ENCODE data around the gene ARMH3.

DNA sequence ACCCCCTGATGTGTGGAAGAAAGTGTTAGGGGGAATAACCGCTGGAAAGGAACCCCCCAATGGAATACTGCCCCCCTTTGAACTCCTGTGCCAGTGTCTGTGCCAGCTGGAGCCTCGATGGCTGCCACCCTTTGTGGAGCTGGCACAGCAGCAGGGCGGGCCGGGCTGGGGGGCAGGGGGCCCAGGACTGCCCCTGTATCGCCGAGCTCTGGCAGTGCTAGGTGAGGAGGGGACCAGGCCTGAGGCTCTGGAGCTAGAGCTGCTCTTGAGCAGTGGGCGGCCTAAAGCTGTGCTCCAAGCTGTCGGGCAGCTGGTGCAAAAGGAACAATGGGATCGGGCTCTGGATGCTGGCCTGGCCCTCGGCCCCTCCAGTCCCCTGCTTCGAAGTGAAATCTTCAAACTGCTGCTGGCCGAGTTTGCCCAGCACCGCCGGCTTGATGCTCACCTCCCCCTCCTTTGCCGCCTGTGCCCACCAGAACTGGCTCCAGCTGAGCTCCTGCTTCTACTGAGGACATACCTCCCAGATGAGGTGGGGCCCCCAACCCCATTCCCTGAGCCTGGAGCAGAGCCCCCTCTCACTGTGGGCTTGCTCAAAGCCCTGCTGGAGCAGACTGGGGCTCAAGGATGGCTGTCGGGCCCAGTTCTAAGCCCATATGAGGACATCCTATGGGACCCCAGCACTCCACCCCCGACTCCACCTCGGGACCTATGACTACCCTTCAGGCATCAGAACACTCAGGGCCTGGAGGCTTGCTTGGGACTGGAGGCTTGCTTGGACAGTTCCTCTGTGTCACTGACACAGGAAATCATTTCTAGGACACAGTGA lies 11.3 kb upstream of the ARMH3 start:
- TF ChIP-seq, protein P1, sequence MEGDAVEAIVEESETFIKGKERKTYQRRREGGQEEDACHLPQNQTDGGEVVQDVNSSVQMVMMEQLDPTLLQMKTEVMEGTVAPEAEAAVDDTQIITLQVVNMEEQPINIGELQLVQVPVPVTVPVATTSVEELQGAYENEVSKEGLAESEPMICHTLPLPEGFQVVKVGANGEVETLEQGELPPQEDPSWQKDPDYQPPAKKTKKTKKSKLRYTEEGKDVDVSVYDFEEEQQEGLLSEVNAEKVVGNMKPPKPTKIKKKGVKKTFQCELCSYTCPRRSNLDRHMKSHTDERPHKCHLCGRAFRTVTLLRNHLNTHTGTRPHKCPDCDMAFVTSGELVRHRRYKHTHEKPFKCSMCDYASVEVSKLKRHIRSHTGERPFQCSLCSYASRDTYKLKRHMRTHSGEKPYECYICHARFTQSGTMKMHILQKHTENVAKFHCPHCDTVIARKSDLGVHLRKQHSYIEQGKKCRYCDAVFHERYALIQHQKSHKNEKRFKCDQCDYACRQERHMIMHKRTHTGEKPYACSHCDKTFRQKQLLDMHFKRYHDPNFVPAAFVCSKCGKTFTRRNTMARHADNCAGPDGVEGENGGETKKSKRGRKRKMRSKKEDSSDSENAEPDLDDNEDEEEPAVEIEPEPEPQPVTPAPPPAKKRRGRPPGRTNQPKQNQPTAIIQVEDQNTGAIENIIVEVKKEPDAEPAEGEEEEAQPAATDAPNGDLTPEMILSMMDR (IDR thresholded peaks at IDR 0.05) = no peak
- no peak for TF ChIP-seq ZNF121 (CRISPR knock-in tag; IDR thresholded peaks at IDR 0.05)
- no peak for TF ChIP-seq CBFB (CRISPR knock-in tag; IDR thresholded peaks at IDR 0.05; ENCODE audit: low read depth)
- TF ChIP-seq ZNF138 (CRISPR knock-in tag; conservative IDR thresholded peaks at IDR 0.05) = no peak
- TF ChIP-seq, protein P2, sequence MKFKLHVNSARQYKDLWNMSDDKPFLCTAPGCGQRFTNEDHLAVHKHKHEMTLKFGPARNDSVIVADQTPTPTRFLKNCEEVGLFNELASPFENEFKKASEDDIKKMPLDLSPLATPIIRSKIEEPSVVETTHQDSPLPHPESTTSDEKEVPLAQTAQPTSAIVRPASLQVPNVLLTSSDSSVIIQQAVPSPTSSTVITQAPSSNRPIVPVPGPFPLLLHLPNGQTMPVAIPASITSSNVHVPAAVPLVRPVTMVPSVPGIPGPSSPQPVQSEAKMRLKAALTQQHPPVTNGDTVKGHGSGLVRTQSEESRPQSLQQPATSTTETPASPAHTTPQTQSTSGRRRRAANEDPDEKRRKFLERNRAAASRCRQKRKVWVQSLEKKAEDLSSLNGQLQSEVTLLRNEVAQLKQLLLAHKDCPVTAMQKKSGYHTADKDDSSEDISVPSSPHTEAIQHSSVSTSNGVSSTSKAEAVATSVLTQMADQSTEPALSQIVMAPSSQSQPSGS (CRISPR knock-in tag; IDR thresholded peaks at IDR 0.05; ENCODE audit: borderline replicate concordance, low read depth) = no peak
- TF ChIP-seq, protein P3, sequence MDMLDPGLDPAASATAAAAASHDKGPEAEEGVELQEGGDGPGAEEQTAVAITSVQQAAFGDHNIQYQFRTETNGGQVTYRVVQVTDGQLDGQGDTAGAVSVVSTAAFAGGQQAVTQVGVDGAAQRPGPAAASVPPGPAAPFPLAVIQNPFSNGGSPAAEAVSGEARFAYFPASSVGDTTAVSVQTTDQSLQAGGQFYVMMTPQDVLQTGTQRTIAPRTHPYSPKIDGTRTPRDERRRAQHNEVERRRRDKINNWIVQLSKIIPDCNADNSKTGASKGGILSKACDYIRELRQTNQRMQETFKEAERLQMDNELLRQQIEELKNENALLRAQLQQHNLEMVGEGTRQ (CRISPR knock-in tag; IDR thresholded peaks at IDR 0.05) = no peak
- TF ChIP-seq, protein P4, sequence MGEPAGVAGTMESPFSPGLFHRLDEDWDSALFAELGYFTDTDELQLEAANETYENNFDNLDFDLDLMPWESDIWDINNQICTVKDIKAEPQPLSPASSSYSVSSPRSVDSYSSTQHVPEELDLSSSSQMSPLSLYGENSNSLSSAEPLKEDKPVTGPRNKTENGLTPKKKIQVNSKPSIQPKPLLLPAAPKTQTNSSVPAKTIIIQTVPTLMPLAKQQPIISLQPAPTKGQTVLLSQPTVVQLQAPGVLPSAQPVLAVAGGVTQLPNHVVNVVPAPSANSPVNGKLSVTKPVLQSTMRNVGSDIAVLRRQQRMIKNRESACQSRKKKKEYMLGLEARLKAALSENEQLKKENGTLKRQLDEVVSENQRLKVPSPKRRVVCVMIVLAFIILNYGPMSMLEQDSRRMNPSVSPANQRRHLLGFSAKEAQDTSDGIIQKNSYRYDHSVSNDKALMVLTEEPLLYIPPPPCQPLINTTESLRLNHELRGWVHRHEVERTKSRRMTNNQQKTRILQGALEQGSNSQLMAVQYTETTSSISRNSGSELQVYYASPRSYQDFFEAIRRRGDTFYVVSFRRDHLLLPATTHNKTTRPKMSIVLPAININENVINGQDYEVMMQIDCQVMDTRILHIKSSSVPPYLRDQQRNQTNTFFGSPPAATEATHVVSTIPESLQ (CRISPR knock-in tag; IDR thresholded peaks at IDR 0.05) = no peak
- no peak for TF ChIP-seq KAT7 (CRISPR knock-in tag; IDR thresholded peaks at IDR 0.05; ENCODE audit: borderline replicate concordance)
- no peak for TF ChIP-seq FOXJ3 (CRISPR knock-in tag; IDR thresholded peaks at IDR 0.05; ENCODE audit: borderline replicate concordance)
- TF ChIP-seq ZBTB21 (CRISPR knock-in tag; IDR thresholded peaks at IDR 0.05; ENCODE audit: borderline replicate concordance) = no peak
- TF ChIP-seq JUN (CRISPR knock-in tag; IDR thresholded peaks at IDR 0.05) = no peak
- TF ChIP-seq, protein P5, sequence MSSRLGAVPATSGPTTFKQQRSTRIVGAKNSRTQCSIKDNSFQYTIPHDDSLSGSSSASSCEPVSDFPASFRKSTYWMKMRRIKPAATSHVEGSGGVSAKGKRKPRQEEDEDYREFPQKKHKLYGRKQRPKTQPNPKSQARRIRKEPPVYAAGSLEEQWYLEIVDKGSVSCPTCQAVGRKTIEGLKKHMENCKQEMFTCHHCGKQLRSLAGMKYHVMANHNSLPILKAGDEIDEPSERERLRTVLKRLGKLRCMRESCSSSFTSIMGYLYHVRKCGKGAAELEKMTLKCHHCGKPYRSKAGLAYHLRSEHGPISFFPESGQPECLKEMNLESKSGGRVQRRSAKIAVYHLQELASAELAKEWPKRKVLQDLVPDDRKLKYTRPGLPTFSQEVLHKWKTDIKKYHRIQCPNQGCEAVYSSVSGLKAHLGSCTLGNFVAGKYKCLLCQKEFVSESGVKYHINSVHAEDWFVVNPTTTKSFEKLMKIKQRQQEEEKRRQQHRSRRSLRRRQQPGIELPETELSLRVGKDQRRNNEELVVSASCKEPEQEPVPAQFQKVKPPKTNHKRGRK (CRISPR knock-in tag; IDR thresholded peaks at IDR 0.05; ENCODE audit: borderline replicate concordance) = no peak
- no peak for TF ChIP-seq ATF1 (CRISPR knock-in tag; IDR thresholded peaks at IDR 0.05)
- no peak for TF ChIP-seq TEAD4 (CRISPR knock-in tag; IDR thresholded peaks at IDR 0.05)
